HG03460 (cell line): ENCODE results near the gene TRIM4.

Experiments used
- ATAC-seq: cut with Tn5 transposase; IDR thresholded peaks from one replicate; pipeline ENCODE4 v1.9.1; 2021; ENCODE audit not compliant: unreplicated experiment

TRIM4 gene

GRCh38 chr7:99844328-99844727 is 75.0 kb downstream of the TRIM4 start:
- no peak for ATAC-seq

- no peak for ATAC-seq
These were observed 75.5 kb downstream of the TRIM4 start for GRCh38 chr7:99843808-99844207.

GRCh38 chr7:99842926-99843325 is 76.4 kb downstream of the TRIM4 start:
- ATAC-seq, result no peak
